HepG2 (cell line): Measurements from ENCODE around the gene USP8.

Experiments
- CTCF ChIP-seq: sonication (generic); formaldehyde crosslinking; IDR thresholded peaks from 2 replicates; pipeline ENCODE4 v1.5.0; 2020; ENCODE audit warnings: mild to moderate bottlenecking, missing genetic modification reagents, moderate library complexity
- ELF1 ChIP-seq: sonication (generic); formaldehyde crosslinking; IDR thresholded peaks from 2 replicates; pipeline ENCODE4 v1.4.0; 2020; ENCODE audit warnings: missing genetic modification reagents
- FOXM1 ChIP-seq: sonication (generic); formaldehyde crosslinking; IDR thresholded peaks from 2 replicates; pipeline ENCODE4 v1.5.0; 2020; ENCODE audit warnings: missing genetic modification reagents
- ISL2 ChIP-seq: sonication (generic); formaldehyde crosslinking; IDR thresholded peaks from 2 replicates; pipeline ENCODE4 v1.5.0; 2020; ENCODE audit warnings: missing genetic modification reagents
- RFX5 ChIP-seq: IDR thresholded peaks from 2 replicates; pipeline ENCODE4 v1.6.1; 2011; ENCODE audit warnings: low read depth, low read length, improper control_type of control experiment
- TRIM24 ChIP-seq: sonication (generic); formaldehyde crosslinking; IDR thresholded peaks from 2 replicates; pipeline ENCODE4 v1.8.0; 2022; ENCODE audit warnings: mild to moderate bottlenecking, missing genetic modification reagents
- ZBTB21 ChIP-seq: sonication (generic); formaldehyde crosslinking; IDR thresholded peaks from 2 replicates; pipeline ENCODE4 v1.4.0; 2020; ENCODE audit warnings: missing genetic modification reagents
- TF ChIP-seq, protein P1 (sequence below), 2 experiments: sonication (generic) in 1 of 2; formaldehyde crosslinking in 1 of 2; IDR thresholded peaks; 2 replicates each; pipeline versions ENCODE4 v1.4.0 to v1.6.1; 2016 to 2020; ENCODE audit warnings: borderline replicate concordance in 1 of 2, low read depth in 1 of 2, mild to moderate bottlenecking in 1 of 2, missing genetic modification reagents in 1 of 2

DNA sequence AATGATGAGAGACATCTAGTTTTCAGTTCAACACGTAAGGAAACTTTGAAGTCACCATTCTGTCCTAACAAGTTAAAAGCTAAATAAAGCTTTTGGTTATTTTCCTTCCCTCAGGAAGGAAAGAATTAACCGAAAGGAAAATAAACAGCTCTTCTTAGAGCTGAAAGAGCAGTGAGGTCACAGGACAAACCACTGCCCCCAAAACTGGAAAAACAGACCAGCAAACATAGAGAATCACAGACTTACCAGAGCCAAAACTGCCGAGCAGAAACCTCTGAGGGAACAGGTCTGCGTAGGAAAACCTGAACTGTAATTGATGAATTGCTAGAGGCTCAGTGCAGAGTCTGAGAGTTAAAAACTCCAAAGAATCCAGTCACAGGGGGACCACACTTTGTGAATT lies 107.6 kb downstream of the USP8 start:
- TF ChIP-seq TRIM24 (CRISPR knock-in tag): no peak
- no peak for TF ChIP-seq CTCF (CRISPR knock-in tag)
- no peak for TF ChIP-seq ZBTB21 (CRISPR knock-in tag)
- TF ChIP-seq FOXM1 (CRISPR knock-in tag): no peak
- TF ChIP-seq, protein P1, sequence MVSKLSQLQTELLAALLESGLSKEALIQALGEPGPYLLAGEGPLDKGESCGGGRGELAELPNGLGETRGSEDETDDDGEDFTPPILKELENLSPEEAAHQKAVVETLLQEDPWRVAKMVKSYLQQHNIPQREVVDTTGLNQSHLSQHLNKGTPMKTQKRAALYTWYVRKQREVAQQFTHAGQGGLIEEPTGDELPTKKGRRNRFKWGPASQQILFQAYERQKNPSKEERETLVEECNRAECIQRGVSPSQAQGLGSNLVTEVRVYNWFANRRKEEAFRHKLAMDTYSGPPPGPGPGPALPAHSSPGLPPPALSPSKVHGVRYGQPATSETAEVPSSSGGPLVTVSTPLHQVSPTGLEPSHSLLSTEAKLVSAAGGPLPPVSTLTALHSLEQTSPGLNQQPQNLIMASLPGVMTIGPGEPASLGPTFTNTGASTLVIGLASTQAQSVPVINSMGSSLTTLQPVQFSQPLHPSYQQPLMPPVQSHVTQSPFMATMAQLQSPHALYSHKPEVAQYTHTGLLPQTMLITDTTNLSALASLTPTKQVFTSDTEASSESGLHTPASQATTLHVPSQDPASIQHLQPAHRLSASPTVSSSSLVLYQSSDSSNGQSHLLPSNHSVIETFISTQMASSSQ (IDR thresholded peaks at IDR 0.05; ENCODE audit: low read depth): no peak
- TF ChIP-seq, protein P1 (CRISPR knock-in tag; IDR thresholded peaks at IDR 0.05; ENCODE audit: borderline replicate concordance): no peak
- no peak for TF ChIP-seq RFX5
- no peak for TF ChIP-seq ELF1 (CRISPR knock-in tag)
- no peak for TF ChIP-seq ISL2 (CRISPR knock-in tag)
